ENCODE data around the gene CYFIP1.

DNA sequence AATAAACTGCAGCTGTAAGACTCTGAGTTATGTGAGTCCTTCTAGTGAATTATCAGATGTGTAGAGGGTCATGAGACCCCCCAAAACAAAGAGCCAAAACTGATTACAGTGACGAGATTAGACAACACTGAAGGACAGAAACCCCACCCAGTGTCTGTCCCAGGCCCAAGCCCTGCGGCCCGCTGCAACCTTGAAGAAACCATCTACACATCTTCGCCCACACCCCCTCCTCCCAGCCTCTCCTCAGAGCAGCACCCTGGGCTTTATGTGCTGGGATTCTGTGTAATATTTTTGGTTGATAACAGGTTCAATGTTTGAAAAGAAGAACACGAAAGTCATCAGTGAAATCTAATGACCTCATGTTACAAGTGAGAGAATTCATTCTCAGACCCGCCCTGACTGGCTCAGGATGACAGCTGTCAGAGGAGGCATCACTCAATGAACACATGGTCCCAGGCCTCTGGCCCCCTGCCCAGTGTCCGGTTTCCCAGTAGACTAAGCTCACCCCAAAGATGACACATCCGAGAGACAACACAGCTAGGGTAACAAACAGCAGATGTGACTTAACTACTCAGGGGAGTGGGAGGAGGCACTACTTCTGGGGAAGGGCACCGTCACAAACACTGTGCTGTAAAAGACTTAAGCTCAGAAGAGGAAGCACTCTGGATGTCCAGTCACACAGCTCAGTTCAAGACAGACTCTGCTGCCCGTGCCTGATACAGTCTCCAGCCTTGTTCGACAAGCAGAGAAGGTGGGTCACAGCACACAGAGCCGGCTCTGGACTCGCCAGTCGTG is 92.8 kb downstream of the CYFIP1 start:
- TF ChIP-seq, protein P1, sequence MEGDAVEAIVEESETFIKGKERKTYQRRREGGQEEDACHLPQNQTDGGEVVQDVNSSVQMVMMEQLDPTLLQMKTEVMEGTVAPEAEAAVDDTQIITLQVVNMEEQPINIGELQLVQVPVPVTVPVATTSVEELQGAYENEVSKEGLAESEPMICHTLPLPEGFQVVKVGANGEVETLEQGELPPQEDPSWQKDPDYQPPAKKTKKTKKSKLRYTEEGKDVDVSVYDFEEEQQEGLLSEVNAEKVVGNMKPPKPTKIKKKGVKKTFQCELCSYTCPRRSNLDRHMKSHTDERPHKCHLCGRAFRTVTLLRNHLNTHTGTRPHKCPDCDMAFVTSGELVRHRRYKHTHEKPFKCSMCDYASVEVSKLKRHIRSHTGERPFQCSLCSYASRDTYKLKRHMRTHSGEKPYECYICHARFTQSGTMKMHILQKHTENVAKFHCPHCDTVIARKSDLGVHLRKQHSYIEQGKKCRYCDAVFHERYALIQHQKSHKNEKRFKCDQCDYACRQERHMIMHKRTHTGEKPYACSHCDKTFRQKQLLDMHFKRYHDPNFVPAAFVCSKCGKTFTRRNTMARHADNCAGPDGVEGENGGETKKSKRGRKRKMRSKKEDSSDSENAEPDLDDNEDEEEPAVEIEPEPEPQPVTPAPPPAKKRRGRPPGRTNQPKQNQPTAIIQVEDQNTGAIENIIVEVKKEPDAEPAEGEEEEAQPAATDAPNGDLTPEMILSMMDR (IDR thresholded peaks at IDR 0.05), result no peak
- no peak for TF ChIP-seq POLR2A (IDR thresholded peaks at IDR 0.05)

Measured in testis (tissue), 2 donors.